Kidney epithelial cell (primary cell): Measurements from ENCODE around the gene ZC3H7B. TPM values are rescaled to one million over a fixed set of nuclear protein-coding genes. Genes with fewer than 3 reads are reported as not detected.

Experiments
- DNase-seq: peaks from one replicate; pipeline ENCODE4 v3.0.0-alpha.2; 2010; ENCODE audit warnings: low read depth
- H3K27me3 ChIP-seq: 2 replicates; pipeline ENCODE4 v1.6.0; 2011; ENCODE audit warnings: low read length; ENCODE audit not compliant: control insufficient read depth, insufficient read depth
- H3K36me3 ChIP-seq: 2 replicates; pipeline ENCODE4 v1.5.1; 2011; ENCODE audit warnings: low read length; ENCODE audit not compliant: control insufficient read depth, insufficient read depth
- H3K4me3 ChIP-seq: 2 replicates; pipeline ENCODE4 v1.5.1; 2011; ENCODE audit warnings: low read depth, mild to moderate bottlenecking, control low read depth, low read length
- total RNA-seq: library from RNA; depleted of rRNA; stranded (reverse); fragments of >200 nt; gene quantifications from 2 replicates; pipeline ENCODE4 v1.2.3, GENCODE V29; 2015
- TF ChIP-seq, protein P1 (sequence below): IDR thresholded peaks from 2 replicates; pipeline ENCODE4 v1.5.1; 2011; ENCODE audit warnings: mild to moderate bottlenecking, moderate library complexity, low read length, control low read depth, inconsistent platforms; ENCODE audit not compliant: insufficient read depth, poor library complexity, severe bottlenecking

The ZC3H7B gene
- total RNA-seq, 1 donor from 2014 or later, result 57.7 TPM

DNA sequence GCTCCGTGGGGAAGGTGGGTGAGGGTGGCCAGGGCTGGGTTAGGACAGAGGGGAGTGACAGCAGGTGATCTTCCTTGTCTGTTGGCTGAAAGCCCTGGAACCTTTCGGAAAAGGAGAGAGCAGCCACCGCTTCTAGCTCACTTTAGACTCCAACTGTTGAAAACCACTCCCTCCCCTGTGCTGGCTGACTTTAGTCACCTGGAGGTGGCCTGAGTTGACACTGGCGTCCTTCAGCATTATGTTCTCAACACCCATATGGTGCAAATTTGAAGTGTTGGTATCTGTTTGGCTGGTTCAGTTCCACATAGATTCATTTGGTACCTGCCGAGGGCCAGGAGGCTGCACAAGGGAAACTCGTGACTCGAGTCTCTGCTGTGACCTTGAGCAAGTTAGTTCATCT lies 28.8 kb downstream of the ZC3H7B start:
- TF ChIP-seq, protein P1, sequence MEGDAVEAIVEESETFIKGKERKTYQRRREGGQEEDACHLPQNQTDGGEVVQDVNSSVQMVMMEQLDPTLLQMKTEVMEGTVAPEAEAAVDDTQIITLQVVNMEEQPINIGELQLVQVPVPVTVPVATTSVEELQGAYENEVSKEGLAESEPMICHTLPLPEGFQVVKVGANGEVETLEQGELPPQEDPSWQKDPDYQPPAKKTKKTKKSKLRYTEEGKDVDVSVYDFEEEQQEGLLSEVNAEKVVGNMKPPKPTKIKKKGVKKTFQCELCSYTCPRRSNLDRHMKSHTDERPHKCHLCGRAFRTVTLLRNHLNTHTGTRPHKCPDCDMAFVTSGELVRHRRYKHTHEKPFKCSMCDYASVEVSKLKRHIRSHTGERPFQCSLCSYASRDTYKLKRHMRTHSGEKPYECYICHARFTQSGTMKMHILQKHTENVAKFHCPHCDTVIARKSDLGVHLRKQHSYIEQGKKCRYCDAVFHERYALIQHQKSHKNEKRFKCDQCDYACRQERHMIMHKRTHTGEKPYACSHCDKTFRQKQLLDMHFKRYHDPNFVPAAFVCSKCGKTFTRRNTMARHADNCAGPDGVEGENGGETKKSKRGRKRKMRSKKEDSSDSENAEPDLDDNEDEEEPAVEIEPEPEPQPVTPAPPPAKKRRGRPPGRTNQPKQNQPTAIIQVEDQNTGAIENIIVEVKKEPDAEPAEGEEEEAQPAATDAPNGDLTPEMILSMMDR, result no peak
- Histone ChIP-seq H3K36me3 (peaks cover 2% of the 10 kb centered on the region), H3K27me3 (no peaks in the 10 kb centered on the region), H3K4me3 (no peak overlapping the region)
- no peak for DNase-seq

DNA sequence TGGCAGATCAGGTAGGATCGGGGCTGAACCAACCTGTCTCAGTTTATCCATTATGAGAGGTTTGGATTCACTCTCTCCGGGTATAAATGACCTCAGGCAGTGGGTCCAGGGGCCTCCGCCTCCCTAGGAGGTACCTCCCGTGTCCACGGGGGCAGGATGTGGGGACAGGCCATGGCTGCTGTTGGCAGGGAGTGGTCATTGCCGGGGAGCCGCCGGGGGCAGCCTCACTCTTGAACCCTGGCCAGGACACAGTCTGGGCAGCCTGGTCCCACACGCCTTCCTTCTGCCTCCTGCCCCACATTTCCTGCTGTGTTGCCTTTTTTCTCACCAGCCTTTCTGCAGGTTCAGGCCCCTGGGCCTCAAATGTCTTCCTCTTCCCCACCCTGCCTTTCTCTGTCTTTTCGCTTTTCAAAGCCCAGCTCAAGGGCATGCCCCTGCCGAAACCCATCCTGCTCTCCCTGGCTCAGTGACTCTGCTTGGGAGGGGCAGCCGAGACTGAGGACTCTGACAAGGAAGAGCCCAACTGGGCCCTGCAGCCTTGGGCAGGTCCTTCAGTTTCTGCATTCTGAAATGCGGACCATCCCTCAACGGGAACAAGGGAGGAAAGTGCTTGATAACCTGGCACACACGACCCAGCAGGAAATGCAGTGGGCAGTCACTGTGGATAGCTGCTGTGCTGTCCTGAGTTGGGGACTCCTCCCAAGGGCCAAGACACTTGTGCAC lies 31.1 kb downstream of the ZC3H7B start:
- H3K27me3 ChIP-seq, result no peaks in the 10 kb centered on the region
- peaks cover 2% of the 10 kb centered on the region for H3K36me3 ChIP-seq
- TF ChIP-seq, protein P1, result no peak
- no peak overlapping the region for H3K4me3 ChIP-seq
- no peak for DNase-seq

DNA sequence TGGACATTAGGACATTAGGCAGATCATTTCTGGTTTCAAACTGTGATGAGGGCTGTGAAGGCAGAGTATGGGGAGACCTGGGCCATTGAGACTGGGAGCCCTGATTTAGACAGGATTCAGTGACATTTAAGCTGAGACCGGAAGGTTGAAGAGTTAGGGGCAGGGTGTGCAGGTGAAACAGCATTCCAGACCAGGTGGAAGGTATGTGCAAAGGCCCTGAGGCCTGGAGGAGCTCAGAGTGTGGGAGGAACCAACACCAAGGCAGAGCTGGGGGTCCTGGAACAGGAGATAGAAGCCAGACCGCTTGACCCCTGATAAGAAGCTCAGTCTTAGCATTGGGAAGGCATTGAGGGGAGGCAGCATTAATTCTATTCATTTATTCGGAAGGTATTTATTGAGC lies 32.5 kb downstream of the ZC3H7B start:
- no peak overlapping the region for H3K4me3 ChIP-seq
- TF ChIP-seq, protein P1, result no peak
- no peaks in the 10 kb centered on the region for H3K36me3 ChIP-seq
- H3K27me3 ChIP-seq, result no peaks in the 10 kb centered on the region
- no peak for DNase-seq

DNA sequence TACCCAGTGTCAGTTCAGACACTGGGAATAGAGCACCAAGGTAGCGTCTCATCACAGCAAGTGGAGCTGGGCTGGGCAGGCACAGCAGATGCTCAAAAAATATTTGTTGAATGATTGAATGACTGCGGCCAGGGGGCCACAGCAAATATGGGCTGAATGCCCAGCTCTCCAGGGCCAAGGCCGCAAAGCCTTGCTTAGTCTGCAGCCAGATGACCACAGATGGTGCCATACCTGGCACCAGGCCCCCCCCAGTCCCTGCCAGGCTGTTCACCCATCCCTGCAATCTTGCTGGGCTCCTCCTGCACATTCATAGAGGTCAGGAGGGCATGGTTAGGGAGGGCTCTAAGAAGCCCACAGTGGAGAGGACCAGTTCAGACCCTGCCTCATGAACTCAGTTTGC lies 32.9 kb downstream of the ZC3H7B start:
- TF ChIP-seq, protein P1, result no peak
- H3K36me3 ChIP-seq, result no peaks in the 10 kb centered on the region

DNA sequence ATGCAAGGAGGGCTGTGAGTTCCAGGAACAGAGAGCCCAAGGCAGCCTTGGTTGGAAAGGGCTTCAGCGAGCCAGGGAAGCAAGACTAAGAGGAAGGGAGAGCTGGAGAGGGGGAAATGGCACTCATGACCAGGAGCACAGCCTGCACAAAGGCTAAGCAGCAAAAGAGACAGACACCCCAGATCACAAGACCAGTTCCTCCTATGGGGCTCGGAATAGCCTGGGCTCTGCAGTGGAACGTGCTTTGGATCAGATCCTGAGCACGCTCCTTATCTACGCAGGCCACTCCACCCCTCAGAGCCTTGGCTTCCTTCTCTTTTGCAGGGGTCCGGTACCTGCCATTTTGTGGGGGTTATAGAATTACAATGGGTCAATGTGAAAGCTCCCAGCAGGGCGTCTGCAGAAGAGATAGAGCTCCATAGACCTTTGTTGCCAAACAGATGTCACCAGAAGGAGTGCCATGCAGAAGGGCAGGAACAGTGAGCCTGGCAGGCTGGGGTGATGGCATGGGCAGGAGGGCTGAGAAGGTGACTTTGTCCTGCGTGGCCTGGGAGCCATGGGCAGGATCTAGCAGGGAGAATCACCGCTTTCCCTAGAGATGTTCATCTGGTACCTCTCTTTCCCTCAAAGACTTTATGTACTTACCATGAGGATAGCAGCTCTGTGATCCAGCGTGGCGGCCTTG lies 33.8 kb downstream of the ZC3H7B start:
- H3K4me3 ChIP-seq, result no peak overlapping the region
- DNase-seq, result no peak
- no peaks in the 10 kb centered on the region for H3K27me3 ChIP-seq
- TF ChIP-seq, protein P1, result no peak
- peaks cover 2% of the 10 kb centered on the region for H3K36me3 ChIP-seq

More for the DNA sequence above, 32.9 kb downstream of the ZC3H7B start:
- no peak for DNase-seq
- H3K4me3 ChIP-seq, result no peak overlapping the region
- no peaks in the 10 kb centered on the region for H3K27me3 ChIP-seq
